Measurements from ENCODE around the gene JRKL.
A peak's percentile ranks its signal among the peaks of the same experiment; 100 is the strongest.

Gene JRKL

DNA sequence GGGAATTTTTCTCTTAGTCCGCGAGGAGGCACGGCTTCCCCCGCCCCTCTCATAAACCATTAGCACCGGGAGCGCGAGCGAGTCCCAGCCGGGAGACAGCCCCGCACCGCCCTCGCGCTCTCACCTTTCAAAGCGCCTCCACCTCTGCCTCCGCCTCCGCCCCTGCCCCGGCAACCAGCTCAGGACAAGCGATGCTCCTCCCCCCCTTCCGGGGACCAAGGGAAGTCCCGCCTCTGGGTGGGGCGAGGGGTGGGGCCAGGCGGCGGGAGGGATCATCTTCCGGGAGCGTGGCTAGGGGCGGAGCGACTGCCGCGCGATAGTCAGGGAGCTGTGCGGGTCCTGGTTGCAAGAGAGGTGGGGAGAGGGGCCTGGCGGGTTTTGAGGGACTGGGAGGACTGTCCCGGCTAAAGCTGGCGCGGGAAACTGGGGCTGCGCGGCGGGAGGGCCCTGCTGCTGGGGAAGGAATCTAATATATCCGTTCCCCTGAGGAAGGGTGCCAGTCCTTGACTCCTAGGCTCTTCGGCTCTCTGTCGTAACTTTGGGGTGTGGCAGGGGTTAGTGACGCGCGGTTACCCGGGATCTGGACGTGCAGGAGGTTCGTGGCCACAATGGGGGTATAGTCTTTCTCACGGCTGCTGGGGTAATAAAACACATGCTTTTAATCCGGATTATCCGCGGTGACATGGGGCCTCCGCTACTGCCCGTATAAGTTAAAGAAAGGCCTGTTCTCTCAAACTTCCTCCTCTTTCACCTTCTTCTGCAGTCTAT lies at the start of gene JRKL, which contains the start of gene CCDC82:
JRKL (plus strand) TSS at position 294 of the 768 bp plus-strand sequence. CDS start 637 bp downstream, outside the sequence.
CCDC82 (minus strand) TSS at position 193 of the 768 bp plus-strand sequence. CDS start 5,165 bp downstream, outside the sequence.
- peak; percentile 64 for DNase-seq (ENCODE audit: low read depth, low spot score)

DNA sequence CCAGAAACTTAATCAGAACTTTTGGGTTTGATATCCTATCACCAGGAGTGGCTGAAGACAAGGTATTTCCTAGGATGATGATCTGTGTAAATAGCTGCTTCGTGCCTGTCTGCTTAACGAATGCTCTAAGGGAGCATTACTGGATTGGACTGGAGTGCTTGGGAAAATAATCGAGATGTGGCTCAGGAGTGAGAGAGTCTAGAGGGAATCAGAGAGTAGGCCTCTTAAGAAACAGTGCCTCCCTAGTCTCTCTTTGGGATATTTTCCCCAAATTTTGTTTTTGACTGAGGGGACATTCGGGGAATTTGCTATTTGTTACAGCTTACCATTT lies 49.3 kb upstream of the JRKL start:
- DNase-seq (ENCODE audit: low read depth, low spot score), result no peak

- no peak for DNase-seq (ENCODE audit: low read depth, low spot score)
These were observed 48.4 kb upstream of the JRKL start for GRCh38 chr11:96341211-96342013.

- no peak for DNase-seq (ENCODE audit: low read depth, low spot score)
These were observed 47.5 kb upstream of the JRKL start for GRCh38 chr11:96342014-96342960.

DNA sequence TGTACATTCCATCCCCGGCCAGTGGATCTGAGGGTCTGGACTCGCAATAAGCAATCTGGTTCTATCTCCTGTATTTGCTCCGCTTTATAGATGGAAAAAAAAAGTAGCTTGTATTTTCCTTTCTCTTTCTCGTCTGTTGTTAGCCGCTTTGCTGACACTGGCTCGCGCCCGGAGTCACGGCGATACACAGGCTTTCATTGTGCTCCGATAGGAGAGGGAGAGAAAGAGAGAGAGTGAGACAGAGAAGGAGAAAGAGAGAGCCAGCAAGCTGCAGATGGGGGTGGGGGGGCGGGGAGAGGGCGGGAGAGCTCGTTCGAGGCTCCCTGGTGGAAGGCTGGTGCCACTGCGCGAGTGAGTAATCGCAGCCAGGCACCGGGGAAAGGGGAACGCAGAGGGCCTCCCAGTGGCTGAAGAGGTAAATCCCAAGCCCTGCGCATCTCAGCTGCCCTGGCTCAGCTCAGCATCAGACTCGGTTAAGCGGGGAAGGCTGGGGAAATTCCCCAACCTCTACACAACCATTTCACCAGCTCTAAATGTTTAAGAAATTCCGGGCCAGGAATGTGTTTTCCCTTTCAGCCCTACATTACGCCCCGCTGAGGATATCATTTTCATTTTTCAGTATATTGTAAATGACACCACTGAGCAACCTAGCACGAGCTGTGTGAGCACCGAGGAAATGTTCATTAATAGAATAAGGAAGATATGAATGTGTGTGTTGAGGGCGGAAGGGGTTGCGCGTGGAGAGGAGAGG lies 46.7 kb upstream of the JRKL start, which contains the start of gene MAML2:
MAML2 (minus strand) TSS at position 235 of the 751 bp plus-strand sequence. CDS start 1,300 bp downstream, outside the sequence.
- DNase-seq (ENCODE audit: low read depth, low spot score), result peak; percentile 88

DNA sequence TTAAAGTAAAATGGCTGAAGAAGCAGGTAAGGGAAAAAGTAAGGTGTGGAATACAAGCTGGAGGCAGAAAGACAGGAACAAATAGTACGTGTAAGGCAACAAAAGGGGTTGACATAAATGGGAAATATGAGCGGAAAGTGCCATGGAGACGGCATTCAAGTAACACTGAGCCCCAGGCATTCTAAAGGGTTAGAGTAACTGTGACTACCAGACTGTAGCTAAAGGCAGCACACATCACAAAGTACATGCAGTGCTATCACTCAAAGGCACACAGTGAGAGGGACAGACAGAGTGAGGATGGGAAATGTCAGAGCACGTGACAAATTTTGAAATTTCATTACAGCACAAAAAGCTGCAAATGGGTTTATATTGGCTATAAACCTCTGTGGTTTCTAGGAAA lies 33.0 kb upstream of the JRKL start:
- DNase-seq (ENCODE audit: low read depth, low spot score), result no peak

DNA sequence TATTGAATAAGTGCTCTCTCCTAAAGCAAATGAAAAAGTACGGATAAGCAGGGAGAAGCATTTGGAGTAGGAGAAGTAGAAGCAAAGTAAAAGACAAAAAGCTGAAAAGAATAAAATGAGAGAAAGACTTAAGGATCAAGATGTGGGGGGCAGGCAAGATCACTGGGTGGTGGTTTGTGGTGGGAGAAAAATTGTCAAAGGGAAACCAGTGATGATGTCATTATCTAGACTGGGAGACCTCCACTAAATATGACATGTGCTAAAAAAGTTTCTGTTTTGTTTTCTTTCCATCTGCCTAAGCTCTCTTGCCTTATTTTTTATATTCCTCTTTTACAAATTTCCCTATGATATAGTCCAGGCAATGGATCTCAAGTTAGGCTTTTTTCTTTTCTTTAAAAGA lies 32.0 kb upstream of the JRKL start:
- DNase-seq (ENCODE audit: low read depth, low spot score), result no peak

GRCh38 chr11:96358321-96358720 lies 31.5 kb upstream of the JRKL start:
- no peak for DNase-seq (ENCODE audit: low read depth, low spot score)

DNA sequence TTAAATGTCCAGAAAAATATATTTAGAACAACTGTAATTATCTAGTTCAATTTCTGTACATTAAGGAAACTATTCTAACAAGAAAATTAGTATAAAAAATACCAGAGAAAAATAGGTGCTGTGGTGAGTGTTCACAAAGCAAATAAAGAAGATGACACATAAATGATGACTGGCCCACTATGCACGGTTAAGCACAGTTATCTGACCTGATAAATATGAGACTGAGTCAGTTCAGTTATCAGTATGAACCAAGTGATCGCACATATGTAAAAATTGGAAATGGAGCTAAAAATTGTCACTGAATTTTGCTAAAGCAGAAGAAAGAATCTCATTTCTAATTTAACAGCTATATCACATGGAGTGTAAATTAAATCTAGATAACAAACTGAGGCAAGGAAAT lies 28.0 kb upstream of the JRKL start:
- no peak for DNase-seq (ENCODE audit: low read depth, low spot score)

GRCh38 chr11:96365493-96365892 lies 24.3 kb upstream of the JRKL start:
- DNase-seq (ENCODE audit: low read depth, low spot score), result no peak

DNA sequence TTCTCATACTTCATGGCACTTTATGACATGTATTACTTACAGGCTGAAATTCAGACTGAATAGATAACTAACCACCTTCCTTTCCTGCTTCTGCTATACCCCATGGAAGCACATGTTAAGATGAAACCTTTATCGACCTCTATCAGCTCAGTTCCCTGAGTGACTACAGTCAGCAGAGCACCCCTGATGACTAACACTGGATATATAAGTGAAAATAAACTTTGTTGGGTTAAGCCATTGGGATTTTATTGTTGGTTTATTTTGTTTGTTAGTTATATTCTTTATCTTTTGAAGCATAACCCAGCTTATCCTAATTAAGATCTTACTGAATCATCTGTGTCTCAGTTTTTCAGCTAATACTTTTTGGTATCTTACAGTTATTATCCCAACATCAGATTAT lies 23.8 kb upstream of the JRKL start:
- DNase-seq (ENCODE audit: low read depth, low spot score), result no peak

- no peak for DNase-seq (ENCODE audit: low read depth, low spot score)
These were observed 22.5 kb upstream of the JRKL start for GRCh38 chr11:96367342-96367741.

DNA sequence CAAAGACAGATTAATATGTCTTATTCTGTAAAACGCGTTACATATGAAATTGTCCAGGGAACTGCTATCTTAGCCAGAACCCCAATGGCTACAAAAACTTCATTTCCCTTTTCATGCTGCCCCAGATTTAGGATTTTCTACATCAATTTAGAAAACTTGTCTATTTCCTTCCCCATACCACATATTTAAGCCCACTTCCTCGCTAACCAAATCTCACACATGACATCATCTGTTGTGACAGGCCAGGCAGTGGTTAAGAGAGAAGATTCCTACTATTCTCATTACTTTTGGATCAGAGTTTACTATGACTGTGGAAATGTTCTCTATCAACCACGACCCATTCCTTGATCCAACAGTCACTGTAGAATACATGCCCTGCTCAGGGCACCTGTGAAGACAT lies 16.0 kb upstream of the JRKL start:
- no peak for DNase-seq (ENCODE audit: low read depth, low spot score)

- no peak for DNase-seq (ENCODE audit: low read depth, low spot score)
These were observed 13.0 kb upstream of the JRKL start for GRCh38 chr11:96376796-96377195.

GRCh38 chr11:96384156-96384555 lies 5.7 kb upstream of the JRKL start:
- DNase-seq (ENCODE audit: low read depth, low spot score), result no peak

GRCh38 chr11:96385187-96385586 lies 4.6 kb upstream of the JRKL start:
- no peak for DNase-seq (ENCODE audit: low read depth, low spot score)

GRCh38 chr11:96388891-96389719 lies 708 bp upstream of the JRKL start:
- DNase-seq (ENCODE audit: low read depth, low spot score), result peak; percentile 40

GRCh38 chr11:96390488-96390792 lies 627 bp downstream of the JRKL start:
- DNase-seq (ENCODE audit: low read depth, low spot score), result no peak

- no peak for DNase-seq (ENCODE audit: low read depth, low spot score)
These were observed 2.0 kb downstream of the JRKL start for GRCh38 chr11:96391698-96392307.
